Skeletal muscle satellite cell (primary cell): Measurements from ENCODE around the gene ZBTB4.

Source experiments
- H3K27me3 ChIP-seq: 2 replicates; pipeline ENCODE4 v1.7.0; 2013; ENCODE audit warnings: low read length; ENCODE audit not compliant: control insufficient read depth, insufficient read depth
- H3K36me3 ChIP-seq: 2 replicates; pipeline ENCODE4 v1.7.0; 2013; ENCODE audit warnings: mild to moderate bottlenecking, control low read depth, low read length; ENCODE audit not compliant: insufficient read depth
- H3K4me1 ChIP-seq: 2 replicates; pipeline ENCODE4 v1.7.0; 2013; ENCODE audit warnings: low read length; ENCODE audit not compliant: control insufficient read depth, insufficient read depth
- H3K4me2 ChIP-seq: 2 replicates; pipeline ENCODE4 v1.7.0; 2013; ENCODE audit warnings: mild to moderate bottlenecking, low read length
- H3K4me3 ChIP-seq: 2 replicates; pipeline ENCODE4 v1.7.0; 2013; ENCODE audit warnings: low read length
- H3K9ac ChIP-seq: 2 replicates; pipeline ENCODE4 v1.7.0; 2013; ENCODE audit warnings: mild to moderate bottlenecking, low read depth, low read length, moderate library complexity
- H3K9me3 ChIP-seq: replicated peaks from 2 replicates; pipeline ENCODE4 v1.7.0; 2013; ENCODE audit warnings: mild to moderate bottlenecking, control low read depth, low read length

The ZBTB4 gene

DNA sequence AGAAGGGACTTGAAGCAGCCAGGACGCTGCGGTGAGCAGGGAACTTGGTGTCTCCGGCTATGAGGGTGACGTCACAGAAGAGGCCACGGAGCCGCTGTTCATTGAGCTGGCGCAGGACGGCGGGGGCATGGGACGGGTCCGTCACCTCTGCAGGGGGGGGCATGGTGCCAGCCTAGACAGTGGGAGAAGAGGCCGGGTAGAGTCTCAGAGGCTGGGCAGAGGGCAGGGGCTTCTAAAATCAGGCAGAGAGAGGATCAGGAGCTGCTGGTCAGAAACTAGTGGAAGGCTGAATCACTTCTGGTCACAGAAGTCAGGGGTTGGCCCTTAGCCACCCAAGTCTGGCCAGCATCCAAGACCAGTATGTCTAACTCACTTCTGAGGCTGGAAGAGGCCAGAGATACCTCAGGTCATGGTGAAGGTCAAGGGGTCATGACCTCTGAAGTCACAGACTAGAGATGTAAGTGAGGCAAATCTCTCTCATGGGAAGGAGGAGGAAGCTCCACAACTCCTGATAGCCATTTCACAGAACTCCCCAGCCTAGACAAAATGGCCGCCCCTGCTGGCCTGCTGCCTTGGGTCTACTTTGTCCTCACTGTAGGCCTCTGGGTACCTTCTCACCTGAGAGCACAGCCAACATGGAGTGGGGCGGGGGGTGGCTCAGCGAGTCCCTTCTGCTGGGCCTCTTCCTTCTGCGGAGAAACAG is 12.6 kb downstream of the ZBTB4 start:
- peak overlapping the region; percentile 51 for H3K9ac ChIP-seq
- peak overlapping the region; percentile 65 for H3K4me2 ChIP-seq
- no peaks in the 10 kb centered on the region for H3K9me3 ChIP-seq
- H3K4me1 ChIP-seq: peaks cover 18% of the 10 kb centered on the region
- no peaks in the 10 kb centered on the region for H3K27me3 ChIP-seq
- peaks cover 36% of the 10 kb centered on the region for H3K36me3 ChIP-seq
- peak overlapping the region; percentile 54 for H3K4me3 ChIP-seq

DNA sequence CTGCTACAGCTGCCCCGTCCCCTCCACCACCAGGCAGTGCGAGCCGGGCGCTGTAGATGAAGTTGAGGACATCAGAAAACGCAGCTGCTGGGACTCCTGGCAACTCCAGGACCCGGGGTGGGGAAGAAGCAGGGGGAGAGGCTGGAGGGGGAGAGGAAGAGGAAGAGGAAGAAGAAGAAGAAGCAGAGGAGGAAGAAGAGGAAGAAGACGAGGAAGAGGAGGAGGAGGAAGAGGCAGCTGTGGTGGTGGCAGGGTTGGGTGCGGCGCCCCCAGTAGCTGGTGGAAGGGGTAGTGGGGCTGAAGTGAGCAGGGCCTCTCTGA is 13.2 kb downstream of the ZBTB4 start:
- Histone ChIP-seq H3K4me1 (peaks cover 18% of the 10 kb centered on the region), H3K9me3 (no peaks in the 10 kb centered on the region), H3K4me2 (peak overlapping the region; percentile 65), H3K36me3 (peaks cover 36% of the 10 kb centered on the region), H3K4me3 (peak overlapping the region; percentile 54), H3K27me3 (no peaks in the 10 kb centered on the region), H3K9ac (peak overlapping the region; percentile 51)

DNA sequence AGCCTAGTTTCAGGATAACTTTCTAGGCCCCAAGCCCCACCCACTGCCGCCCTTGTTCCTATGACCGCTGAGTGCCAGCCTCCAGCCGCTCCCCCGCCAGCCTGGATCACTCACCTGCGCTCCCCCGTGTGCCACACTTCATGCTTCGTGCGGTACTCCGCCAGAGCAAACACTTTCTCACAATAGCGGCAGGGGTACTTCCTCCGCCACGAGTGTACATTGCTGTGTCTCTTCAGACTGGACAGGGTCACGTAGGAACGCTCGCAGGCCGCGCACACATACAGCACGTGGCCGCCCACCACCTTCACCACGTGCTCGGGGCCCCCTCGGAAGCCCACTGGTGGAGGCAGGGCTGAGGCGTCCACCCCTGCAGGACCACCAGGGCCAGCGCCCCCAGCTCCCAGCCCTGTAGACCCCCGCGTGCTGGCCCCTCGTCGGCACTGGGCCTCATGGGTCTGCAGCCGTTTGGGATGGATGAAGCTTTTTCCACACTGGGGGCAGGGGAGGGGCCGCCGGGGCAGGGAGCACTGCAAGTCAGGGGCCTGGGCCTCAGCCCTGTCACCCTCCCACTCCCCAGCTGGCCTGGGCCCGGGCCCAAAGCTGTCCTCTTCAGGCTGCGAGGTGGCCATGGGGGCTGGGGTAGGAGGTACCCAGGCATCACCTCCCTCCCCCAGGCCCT is 13.7 kb downstream of the ZBTB4 start:
- Histone ChIP-seq H3K36me3 (peaks cover 36% of the 10 kb centered on the region), H3K4me3 (no peak overlapping the region), H3K4me1 (peaks cover 18% of the 10 kb centered on the region), H3K9me3 (no peaks in the 10 kb centered on the region), H3K27me3 (no peaks in the 10 kb centered on the region), H3K9ac (peak overlapping the region; percentile 51), H3K4me2 (no peak overlapping the region)

DNA sequence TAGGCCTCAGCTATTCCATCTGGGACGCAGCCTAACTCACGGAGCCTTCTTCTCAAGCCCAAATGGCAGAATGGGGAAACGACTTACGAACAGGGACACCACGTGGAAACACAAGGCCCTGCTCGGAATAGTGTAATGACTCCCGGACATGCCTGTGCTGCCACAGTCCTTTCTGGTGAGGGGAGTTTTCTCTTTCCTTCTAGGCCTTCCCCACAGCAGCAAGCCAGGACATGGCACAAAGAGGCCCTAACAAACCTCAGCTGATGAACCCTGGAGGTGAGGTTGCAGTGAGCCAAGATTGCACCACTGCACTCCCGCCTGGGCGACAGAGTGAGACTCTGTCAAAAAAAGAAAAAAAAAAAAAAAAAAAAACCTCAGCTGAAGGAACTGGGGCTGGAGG is 15.3 kb downstream of the ZBTB4 start:
- peaks cover 36% of the 10 kb centered on the region for H3K36me3 ChIP-seq

DNA sequence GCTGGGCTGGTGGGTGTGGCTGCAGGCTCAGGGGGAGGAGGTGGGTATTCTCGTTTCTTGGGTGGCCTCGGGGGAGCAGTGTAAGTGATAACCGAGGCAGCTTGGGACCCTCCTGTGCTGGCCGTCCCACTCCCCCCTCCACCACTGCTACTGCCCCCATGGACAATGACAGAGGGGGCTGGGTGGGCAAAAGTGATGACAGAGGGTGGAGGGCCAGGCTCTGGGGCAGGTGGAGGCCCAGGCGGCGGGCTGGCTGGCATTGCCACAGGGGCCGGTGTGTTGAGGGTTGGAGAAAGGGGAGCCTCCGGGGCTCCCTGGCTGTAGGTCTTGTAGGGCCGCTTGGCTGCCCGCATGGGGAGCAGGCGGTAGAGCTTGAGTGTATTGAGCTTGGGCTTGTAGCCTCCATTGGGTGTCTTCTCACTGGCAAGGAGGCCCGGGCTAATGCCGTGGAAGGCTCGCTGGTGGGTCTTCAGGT is 16.0 kb downstream of the ZBTB4 start:
- H3K9ac ChIP-seq: no peak overlapping the region
- H3K9me3 ChIP-seq: no peaks in the 10 kb centered on the region
- no peak overlapping the region for H3K4me2 ChIP-seq
- H3K4me3 ChIP-seq: no peak overlapping the region
- no peaks in the 10 kb centered on the region for H3K27me3 ChIP-seq
- H3K4me1 ChIP-seq: peaks cover 18% of the 10 kb centered on the region
- H3K36me3 ChIP-seq: peaks cover 36% of the 10 kb centered on the region

More for the DNA sequence above, 15.3 kb downstream of the ZBTB4 start:
- Histone ChIP-seq H3K27me3 (no peaks in the 10 kb centered on the region), H3K9me3 (no peaks in the 10 kb centered on the region), H3K9ac (no peak overlapping the region), H3K4me2 (no peak overlapping the region), H3K4me3 (no peak overlapping the region), H3K4me1 (peaks cover 18% of the 10 kb centered on the region)

DNA sequence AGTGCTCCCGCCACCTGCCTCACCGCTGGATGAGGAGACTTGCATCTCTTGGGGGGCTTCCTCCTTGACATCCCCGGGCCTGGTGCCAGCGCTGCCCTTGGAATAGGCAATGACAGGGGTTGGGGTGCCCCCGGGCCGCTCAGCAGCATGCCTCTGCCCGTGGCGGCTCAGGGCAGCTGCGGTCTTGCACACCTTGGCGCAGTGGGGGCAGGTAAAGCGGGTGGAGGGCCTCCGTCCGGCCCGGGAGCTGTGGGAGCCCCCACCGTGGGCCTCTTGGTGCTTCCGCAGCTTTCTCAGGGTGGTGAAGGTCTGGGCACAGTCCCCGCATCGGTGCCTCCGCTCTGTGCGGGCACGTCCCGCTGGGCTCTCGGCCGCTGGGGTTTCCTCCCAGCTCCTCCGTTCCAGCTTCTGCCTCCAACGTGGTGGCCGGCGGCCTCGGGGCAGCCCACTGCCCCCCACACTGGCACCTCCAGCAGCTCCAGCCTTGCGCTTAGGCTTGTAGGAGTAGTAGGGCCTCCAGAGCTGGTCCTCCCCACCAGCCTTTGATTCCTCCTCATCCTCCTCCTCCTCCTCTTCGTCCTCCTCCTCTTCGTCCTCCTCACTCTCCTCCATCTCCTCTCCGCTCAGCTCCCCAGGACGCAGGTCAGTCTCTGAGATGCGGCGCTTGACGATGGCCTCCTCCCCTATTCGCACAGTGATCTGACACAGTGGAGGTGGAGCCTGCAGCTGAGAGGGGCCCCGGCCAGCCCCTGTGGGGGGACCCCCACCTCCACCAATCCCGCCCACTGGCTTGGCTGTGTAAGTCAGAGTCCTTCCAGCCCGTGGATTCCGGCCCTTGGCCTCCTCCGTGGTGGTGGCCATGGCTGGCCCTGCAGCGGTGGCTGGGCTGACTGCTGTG is 16.7 kb downstream of the ZBTB4 start:
- H3K4me2 ChIP-seq: no peak overlapping the region
- H3K9me3 ChIP-seq: no peaks in the 10 kb centered on the region
- H3K4me1 ChIP-seq: peaks cover 18% of the 10 kb centered on the region
- no peaks in the 10 kb centered on the region for H3K27me3 ChIP-seq
- H3K36me3 ChIP-seq: peaks cover 36% of the 10 kb centered on the region
- H3K4me3 ChIP-seq: no peak overlapping the region
- no peak overlapping the region for H3K9ac ChIP-seq

DNA sequence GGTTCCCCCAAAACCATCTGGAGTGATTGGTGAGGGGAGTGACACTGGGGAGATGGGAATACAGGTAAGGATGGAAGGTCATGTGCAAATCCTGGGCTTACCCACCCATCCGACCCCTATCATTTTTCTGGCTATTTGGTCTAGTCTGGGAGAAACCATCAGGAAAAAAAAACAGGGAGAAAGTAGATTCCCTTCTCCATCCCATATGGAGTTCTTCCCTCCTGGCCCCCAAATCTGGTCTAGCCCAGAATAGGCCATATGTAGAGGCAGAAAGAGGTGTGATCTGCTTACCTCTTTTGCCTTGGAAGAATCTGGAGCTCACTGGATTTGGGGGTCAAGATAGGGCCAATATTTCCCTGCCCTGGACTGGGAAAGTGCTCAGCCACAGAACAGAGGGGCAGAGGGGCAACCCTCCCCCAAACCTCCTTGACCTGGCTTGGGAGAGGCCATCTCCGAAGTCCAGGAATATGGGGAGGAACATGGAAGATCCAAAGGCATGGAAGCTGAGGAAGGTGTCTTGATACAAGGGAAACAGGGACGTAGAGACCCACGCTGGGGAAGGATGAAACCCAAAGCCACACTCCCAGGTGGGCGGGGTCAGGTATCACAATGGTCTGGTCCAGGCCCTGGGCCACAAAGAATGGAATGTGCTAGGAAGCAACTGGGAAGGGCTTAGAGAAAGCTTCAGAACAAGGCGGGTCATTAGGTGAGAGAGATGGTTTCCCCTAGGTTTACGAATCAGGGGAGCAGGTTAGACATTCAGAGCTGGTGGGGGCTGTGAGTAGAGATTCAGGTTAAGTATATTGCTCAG is 18.4 kb downstream of the ZBTB4 start:
- H3K4me1 ChIP-seq: peaks cover 4% of the 10 kb centered on the region
- H3K27me3 ChIP-seq: no peaks in the 10 kb centered on the region
- no peaks in the 10 kb centered on the region for H3K9me3 ChIP-seq
- H3K4me3 ChIP-seq: no peak overlapping the region
- H3K36me3 ChIP-seq: peaks cover 27% of the 10 kb centered on the region
- no peak overlapping the region for H3K4me2 ChIP-seq
- no peak overlapping the region for H3K9ac ChIP-seq

DNA sequence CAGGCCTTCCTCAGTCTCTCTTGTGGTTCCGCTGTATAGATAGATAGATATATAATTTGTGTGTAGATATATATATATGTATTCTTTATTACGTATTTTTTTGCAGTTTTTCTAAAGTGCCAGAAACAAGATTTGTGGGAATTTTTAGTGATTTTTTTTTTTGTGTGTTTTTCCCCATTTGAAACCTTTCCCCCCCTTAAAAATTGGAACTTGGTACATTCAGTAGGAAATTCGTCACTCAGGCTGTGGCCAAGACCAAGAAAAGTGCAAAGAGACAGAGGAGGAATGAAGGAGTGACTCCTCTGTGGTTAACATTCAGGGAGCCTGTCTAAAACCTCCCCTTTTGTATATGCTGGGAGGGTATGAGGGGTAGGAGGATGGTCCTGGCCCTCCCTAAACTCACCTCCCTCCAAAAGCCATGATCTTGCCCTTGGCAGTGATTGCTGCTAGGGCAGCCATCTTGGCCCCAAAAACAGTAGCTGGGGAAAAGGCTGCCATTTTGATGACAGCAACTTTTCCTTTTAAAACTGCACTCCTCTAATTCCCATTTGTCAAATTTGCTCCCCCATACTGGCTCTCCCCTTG is 19.4 kb downstream of the ZBTB4 start:
- Histone ChIP-seq H3K4me1 (no peaks in the 10 kb centered on the region), H3K9me3 (no peaks in the 10 kb centered on the region), H3K4me3 (no peak overlapping the region), H3K4me2 (no peak overlapping the region), H3K36me3 (peaks cover 22% of the 10 kb centered on the region), H3K27me3 (no peaks in the 10 kb centered on the region), H3K9ac (no peak overlapping the region)

DNA sequence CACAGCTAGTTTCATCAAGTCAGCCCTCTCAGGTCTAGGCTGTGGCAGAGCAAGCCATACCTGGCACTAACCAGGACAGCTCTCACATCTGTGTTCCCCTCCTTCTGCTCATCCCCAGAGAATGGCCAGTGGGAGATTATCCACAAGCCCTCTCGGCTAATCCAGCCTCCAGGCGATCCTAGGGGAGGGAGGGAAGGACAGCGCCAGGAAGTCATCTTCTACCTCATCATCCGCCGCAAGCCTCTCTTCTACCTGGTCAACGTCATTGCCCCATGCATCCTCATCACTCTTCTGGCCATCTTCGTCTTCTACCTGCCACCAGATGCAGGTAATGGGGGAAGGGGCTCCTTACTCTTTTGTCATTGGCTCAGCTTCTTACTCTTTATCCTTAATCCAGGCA is 31.0 kb downstream of the ZBTB4 start:
- Histone ChIP-seq H3K27me3 (no peaks in the 10 kb centered on the region), H3K36me3 (no peaks in the 10 kb centered on the region), H3K4me2 (no peak overlapping the region), H3K4me3 (no peak overlapping the region), H3K9ac (no peak overlapping the region), H3K9me3 (no peaks in the 10 kb centered on the region), H3K4me1 (peaks cover 25% of the 10 kb centered on the region)

DNA sequence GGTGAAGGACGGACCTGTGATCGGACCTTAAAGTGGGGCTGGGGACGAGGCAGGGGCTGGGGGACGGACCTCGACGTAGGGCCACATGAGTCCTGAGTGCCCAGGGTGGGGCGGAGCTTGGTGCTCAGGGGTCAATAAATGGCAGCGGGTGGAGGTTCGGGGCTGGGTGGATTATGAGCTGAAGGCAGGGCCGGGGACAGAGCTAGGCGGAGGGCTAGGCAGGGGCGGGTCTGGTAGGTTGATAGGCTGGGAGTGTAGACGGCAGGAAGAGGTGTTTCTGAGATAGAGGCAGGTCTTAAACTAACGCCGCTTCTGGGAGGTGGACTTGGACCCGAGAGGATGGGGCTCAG is 33.8 kb downstream of the ZBTB4 start:
- Histone ChIP-seq H3K36me3 (no peaks in the 10 kb centered on the region), H3K9ac (peak overlapping the region; percentile 82), H3K4me3 (peak overlapping the region; percentile 76), H3K4me2 (peak overlapping the region; percentile 90), H3K4me1 (peaks cover 29% of the 10 kb centered on the region), H3K27me3 (no peaks in the 10 kb centered on the region), H3K9me3 (no peaks in the 10 kb centered on the region)
